GM18519 (cell line): ENCODE data around the gene TGIF2LX.
"Not testable (repeated sequence)": the region's sequence is repeated elsewhere in the genome, so short reads cannot be mapped to it uniquely, and the experiment has no call there.

Experiments
- ATAC-seq: cut with Tn5 transposase; IDR thresholded peaks from one replicate; pipeline ENCODE4 v1.9.1; 2021; ENCODE audit warnings: mild to moderate bottlenecking, moderate library complexity; ENCODE audit not compliant: unreplicated experiment, low FRiP score

The TGIF2LX gene

GRCh38 chrX:89921665-89922064 lies at the start of gene TGIF2LX:
TGIF2LX (plus strand) TSS chrX:89921908; CDS start chrX:89922086, 178 bp downstream.
- ATAC-seq: not testable (repeated sequence)

GRCh38 chrX:89922338-89922934 lies 728 bp downstream of the TGIF2LX start:
- not testable (repeated sequence) for ATAC-seq

DNA sequence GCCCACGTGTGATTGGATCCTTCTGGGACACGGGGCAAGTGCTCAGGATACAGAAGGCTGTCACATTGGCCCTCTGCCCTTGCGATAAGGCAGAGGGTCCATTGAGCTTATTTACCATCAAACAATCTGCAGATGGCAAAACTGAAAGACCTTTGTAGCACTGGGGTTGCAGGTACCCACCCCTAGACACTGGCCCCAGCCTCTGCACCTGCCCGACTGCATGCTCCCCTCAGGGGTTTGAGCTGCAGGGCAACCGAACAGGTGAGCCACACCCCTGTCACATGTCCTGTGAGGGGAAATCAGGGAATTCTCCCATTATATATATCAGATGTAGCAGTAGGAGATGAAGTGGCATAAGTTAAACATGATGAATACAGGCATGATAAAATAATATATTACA lies 21.4 kb downstream of the TGIF2LX start:
- not testable (repeated sequence) for ATAC-seq

DNA sequence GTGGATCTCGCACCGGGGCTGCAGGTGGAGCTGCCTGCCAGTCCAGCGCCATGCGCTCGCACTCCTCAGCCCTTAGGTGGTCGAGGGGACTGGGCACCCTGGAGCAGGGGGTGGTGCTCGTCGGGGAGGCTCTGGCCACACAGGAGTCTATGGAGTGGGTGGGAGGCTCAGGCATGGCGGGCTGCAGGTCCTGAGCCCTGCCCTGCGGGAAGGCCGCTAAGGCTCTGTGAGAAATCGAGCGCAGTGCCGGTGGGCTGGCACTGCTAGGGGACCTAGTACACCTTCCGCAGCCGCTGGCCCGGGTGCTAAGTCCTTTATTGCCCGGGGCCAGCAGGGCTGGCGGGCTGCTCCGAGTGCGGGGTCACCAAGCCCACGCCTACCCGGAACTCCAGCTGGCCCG lies 43.9 kb downstream of the TGIF2LX start:
- ATAC-seq: not testable (repeated sequence)
